BJ (cell line): ENCODE measurements around the gene COL6A2. TPM values are rescaled to one million over a fixed set of nuclear protein-coding genes. Genes with fewer than 3 reads are reported as not detected.
A peak's percentile ranks its signal among the peaks of the same experiment; 100 is the strongest.

Source experiments
- CTCF ChIA-PET: fragments of 350-600 bp; formaldehyde crosslinking; extraction: SDS; loops from one replicate; lab custom pipeline; 2021; ENCODE audit warnings: antibody characterized with exemption, inconsistent platforms; lab: Yijun Ruan, JAX
- POLR2A ChIA-PET: fragments of 300-600 bp; sonication (Branson Sonifier 250); formaldehyde crosslinking; extraction: SDS; loops from one replicate; lab custom pipeline; 2021; ENCODE audit warnings: antibody characterized with exemption; lab: Charles Lee
- DNase-seq: peaks from one replicate; pipeline ENCODE4 v3.0.0-alpha.2; 2011; ENCODE audit warnings: low read depth
- H3K27me3 ChIP-seq: 2 replicates; pipeline ENCODE4 v1.6.0; 2011; ENCODE audit warnings: low read length; ENCODE audit not compliant: control insufficient read depth, insufficient read depth
- H3K36me3 ChIP-seq: 2 replicates; pipeline ENCODE4 v1.5.1; 2011; ENCODE audit warnings: low read length; ENCODE audit not compliant: control insufficient read depth, insufficient read depth
- H3K4me3 ChIP-seq: 2 replicates; pipeline ENCODE4 v1.5.1; 2011; ENCODE audit warnings: low read depth, mild to moderate bottlenecking, control low read depth, low read length
- polyA plus RNA-seq: library from polyadenylated mRNA; depleted of rRNA; stranded (reverse); fragments of >200 nt; gene quantifications from 2 replicates; pipeline ENCODE4 v1.2.3, GENCODE V29; 2011
- TF ChIP-seq, protein P1 (sequence below): IDR thresholded peaks from 2 replicates; pipeline ENCODE4 v1.5.1; 2011; ENCODE audit warnings: low read depth, mild to moderate bottlenecking, control low read depth, inconsistent platforms, low read length, moderate library complexity; ENCODE audit not compliant: insufficient read depth

The COL6A2 gene
- polyA plus RNA-seq, 1 experiment, result 665 TPM

DNA sequence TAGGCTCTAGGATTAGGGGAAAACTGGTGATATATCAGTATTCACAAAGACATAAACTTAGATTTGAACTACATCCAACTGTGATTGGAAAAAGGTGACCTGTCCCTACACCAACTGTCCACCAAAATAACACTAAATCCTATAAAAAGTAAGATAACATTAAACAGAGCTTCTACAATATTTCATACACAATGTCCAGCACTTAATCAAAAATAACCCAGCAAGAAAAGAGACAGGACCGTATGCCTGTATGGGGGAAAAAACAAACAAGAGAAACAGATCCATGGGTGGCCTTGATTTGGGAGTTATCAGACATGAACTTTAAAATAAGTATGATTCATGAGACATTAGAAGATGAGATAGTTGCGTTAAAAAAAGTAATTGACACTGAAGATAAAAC, 9.7 kb upstream of the COL6A2 start:
- Histone ChIP-seq H3K36me3 (no peaks in the 10 kb centered on the region), H3K4me3 (no peak overlapping the region), H3K27me3 (no peaks in the 10 kb centered on the region)
- POLR2A ChIA-PET, result no interaction called here
- TF ChIP-seq, protein P1, sequence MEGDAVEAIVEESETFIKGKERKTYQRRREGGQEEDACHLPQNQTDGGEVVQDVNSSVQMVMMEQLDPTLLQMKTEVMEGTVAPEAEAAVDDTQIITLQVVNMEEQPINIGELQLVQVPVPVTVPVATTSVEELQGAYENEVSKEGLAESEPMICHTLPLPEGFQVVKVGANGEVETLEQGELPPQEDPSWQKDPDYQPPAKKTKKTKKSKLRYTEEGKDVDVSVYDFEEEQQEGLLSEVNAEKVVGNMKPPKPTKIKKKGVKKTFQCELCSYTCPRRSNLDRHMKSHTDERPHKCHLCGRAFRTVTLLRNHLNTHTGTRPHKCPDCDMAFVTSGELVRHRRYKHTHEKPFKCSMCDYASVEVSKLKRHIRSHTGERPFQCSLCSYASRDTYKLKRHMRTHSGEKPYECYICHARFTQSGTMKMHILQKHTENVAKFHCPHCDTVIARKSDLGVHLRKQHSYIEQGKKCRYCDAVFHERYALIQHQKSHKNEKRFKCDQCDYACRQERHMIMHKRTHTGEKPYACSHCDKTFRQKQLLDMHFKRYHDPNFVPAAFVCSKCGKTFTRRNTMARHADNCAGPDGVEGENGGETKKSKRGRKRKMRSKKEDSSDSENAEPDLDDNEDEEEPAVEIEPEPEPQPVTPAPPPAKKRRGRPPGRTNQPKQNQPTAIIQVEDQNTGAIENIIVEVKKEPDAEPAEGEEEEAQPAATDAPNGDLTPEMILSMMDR, result no peak
- CTCF ChIA-PET, result interaction anchor here (0.8 kb wide), 1 partner anchor 9 kb away, joined by 3 read pairs; no protein-coding TSS in a partner anchor
- DNase-seq, result no peak

DNA sequence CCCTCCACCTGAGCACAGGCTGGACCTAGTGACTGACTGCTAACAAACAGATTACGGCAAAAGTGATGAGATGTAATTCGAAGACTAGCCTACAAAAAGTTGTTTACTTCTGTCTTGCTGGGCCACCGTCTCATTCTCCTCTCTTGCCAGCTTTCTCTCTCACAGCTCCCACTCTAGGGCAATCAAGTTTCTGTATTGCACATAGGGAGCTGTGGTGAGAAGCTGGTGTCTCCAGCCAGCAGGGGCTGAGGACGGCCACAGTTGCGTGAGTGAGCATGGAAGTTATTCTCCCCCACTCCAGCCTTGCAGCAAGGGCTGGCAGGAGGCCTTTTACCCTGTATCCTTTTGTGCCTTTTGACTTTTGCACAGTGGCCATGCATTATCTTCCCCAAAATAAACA, 8.6 kb upstream of the COL6A2 start:
- no peak for DNase-seq

DNA sequence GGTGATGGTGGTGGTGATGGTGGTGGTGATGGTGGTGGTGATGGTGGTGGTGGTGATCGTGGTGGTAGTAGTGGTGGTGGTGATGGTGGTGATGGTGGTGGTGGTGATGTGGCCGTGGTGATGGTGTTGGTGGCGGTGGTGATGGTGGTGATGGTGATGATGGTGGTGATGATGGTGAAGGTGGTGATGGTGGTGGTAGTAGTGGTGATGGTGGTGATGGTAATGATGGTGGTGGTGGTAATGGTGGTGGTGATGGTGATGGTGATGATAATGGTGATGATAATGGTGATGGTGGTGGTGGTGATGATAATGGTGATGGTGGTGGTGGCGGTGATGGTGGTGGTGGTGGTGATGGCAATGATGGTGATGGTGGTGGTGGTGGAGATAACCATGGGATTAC, 6.8 kb upstream of the COL6A2 start:
- CTCF ChIA-PET, result no interaction called here
- TF ChIP-seq, protein P1, result no peak
- H3K36me3 ChIP-seq, result no peaks in the 10 kb centered on the region

More for the DNA sequence above, 8.6 kb upstream of the COL6A2 start:
- CTCF ChIA-PET, result no interaction called here
- H3K4me3 ChIP-seq, result no peak overlapping the region
- no peaks in the 10 kb centered on the region for H3K36me3 ChIP-seq
- POLR2A ChIA-PET, result no interaction called here
- TF ChIP-seq, protein P1, result no peak
- H3K27me3 ChIP-seq, result no peaks in the 10 kb centered on the region

DNA sequence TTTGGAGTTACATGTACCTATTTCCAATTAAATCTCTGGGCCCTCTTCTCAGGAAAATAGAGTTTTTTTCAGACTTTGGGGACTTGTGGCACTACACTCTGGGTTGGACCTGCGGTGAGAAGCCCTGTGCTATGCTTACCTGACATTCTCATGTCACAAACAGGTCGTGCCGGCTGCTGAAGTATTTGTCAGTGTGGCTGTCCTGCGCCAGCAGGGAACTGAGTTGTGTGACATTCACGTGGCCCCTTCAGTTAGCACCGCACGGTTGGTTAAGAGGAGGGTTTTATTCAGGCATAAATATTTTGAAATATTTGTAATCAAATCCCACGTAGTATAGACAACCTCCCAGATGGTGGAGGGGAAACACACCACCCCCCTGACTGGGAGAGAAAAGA, 6.3 kb upstream of the COL6A2 start:
- CTCF ChIA-PET, result interaction anchor here (0.9 to 1.3 kb wide), 3 partner anchors 8 to 118 kb away, joined by 3 to 7 read pairs (median 6); no protein-coding TSS in a partner anchor
- Histone ChIP-seq H3K4me3 (peak overlapping the region; percentile 28), H3K36me3 (no peaks in the 10 kb centered on the region), H3K27me3 (no peaks in the 10 kb centered on the region)
- no peak for DNase-seq
- TF ChIP-seq, protein P1, result no peak
- POLR2A ChIA-PET, result no interaction called here

More for the DNA sequence above, 6.8 kb upstream of the COL6A2 start:
- Histone ChIP-seq H3K4me3 (no peak overlapping the region), H3K27me3 (no peaks in the 10 kb centered on the region)
- POLR2A ChIA-PET, result no interaction called here
- DNase-seq, result no peak

DNA sequence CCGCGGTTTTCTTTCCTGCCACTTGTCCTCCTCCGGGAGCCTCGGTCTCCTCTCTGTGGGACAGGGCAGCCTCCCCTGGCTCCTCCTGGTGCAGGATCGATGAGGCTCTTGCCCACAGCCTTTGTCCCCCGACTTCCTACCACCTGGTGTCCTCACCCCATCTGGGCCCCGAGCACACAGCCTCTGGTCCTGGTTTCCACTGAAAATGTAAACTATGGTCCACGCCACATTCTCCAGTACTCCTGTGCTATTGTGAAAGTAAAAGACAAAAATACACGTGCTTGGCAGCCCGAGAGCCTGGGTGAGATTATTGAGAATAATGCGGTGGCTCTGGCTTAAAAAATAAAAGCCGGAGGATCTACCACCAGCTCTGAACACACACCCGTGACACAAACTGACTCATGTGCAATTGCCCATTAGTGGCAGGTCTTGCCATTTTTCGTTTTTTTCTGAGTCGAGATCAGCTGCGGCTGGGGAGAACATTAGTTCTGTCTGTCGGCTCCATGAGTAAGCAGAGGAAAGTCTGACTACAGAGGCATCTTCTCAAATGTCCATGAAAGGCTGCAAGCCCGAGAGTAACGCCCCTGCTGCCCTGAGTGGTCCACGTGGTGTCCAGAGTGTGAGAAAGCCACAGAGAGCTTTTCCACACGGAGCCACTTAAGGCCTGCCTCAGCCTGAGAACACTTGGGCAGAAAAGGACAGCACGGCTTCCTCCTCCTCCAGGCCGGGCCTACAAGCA, 5.7 kb upstream of the COL6A2 start:
- POLR2A ChIA-PET, result no interaction called here
- no peaks in the 10 kb centered on the region for H3K36me3 ChIP-seq
- CTCF ChIA-PET, result interaction anchor here (0.7 to 1.3 kb wide), 6 partner anchors 9 to 119 kb away, joined by 3 to 7 read pairs (median 3); no protein-coding TSS in a partner anchor
- TF ChIP-seq, protein P1, result 0 out of 2 replicates have a peak, but pooled peaks have one; percentile 2
- peak overlapping the region; percentile 28 for H3K4me3 ChIP-seq
- DNase-seq, result peak; percentile 94
- H3K27me3 ChIP-seq, result no peaks in the 10 kb centered on the region
